HG02763 (cell line): ENCODE data around the gene ANKRD2.
"Not testable (repeated sequence)": the region's sequence is repeated elsewhere in the genome, so short reads cannot be mapped to it uniquely, and the experiment has no call there.

ENCODE experiments used
- ATAC-seq: cut with Tn5 transposase; IDR thresholded peaks from one replicate; pipeline ENCODE4 v1.9.1; 2021; ENCODE audit warnings: mild to moderate bottlenecking, moderate library complexity; ENCODE audit not compliant: unreplicated experiment

ANKRD2 gene

DNA sequence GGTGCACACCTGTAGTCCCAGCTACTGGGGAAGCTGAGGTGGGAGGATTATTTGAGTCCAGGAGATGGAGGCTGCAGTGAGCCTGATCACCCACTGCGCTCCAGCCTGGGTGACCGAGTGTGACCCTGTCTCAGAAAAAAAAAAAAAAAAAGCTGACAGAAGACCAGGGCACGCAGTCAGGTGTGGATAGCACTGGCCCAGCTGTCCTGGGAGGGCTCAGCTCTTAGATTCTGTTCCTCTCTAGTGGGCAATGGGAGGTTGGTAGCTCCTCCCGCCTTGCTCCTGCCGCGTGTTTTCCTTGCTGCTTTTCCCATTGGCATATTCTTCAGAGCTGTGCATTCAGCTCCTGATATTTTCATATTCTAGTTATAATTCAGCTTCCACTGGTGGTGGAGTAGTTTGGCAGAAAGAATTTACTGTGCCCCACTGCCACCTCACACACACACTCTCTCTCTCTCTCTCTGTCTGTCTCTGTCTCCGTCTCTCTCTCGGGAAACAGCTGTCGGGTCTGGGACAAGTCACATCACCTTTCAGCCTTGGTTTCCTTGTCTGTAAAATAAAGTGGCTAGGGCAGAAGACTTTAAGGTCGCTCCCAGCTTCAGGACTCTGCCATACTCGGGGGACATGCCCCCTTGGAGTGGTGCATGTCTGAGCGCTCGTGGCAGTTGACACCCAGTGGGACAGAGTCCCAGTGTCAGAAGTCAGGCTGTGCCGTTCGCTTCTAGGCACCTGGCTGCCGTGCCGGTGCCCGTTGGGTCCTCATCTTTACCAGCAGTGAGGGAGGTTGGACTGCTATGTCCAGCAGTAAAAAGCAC, 25.9 kb upstream of the ANKRD2 start:
- no peak for ATAC-seq

DNA sequence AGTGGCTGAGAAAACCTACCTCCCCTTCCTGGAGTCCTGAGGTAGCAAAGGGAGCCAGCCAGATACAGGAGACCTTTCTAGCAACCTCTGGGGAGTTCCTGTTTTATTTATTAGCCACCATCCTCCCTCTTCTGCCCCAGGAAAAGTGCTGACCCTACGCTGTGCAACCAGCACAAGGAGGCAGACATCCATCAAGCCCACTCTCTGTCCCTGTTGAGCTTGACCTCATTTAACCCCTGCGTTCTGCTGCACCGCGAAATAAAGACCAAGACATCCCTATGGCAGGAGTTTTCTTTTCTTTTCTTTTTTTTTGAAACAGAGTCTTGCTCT, 25.3 kb upstream of the ANKRD2 start:
- ATAC-seq = no peak

GRCh38 chr10:97547962-97548361, 24.6 kb upstream of the ANKRD2 start:
- ATAC-seq = no peak

DNA sequence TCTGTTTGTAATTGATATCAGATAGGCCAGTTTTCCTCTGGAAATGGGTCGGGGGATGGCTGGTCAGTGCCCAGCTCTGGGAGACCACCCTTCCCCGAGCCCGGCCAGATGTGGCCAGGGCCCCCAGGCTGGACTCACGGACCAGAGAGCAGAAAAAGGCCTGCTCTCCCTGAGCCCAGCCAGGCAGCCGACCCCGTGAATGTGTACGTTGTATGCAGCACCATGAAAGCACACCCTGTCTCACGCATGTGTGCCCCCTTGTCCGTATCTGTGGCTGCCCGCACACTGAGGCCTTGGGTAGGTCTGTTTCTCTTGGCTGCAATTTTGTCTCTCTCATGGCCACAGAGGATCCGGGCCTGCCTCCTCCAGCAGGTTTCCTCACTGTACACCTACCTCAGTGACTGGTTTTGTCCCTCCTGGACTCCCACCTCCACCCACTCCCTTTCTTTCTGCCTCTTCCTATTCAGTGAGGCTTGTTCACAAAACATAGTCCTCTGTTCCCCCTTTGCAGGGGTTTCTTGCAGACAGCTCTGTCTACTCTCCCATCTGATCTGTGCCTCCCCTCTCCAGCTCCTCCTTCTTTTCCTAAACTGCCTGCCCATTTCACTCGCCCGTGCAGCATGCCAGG, 23.6 kb upstream of the ANKRD2 start:
- no peak for ATAC-seq

GRCh38 chr10:97549587-97550322, 22.8 kb upstream of the ANKRD2 start:
- ATAC-seq = no peak

DNA sequence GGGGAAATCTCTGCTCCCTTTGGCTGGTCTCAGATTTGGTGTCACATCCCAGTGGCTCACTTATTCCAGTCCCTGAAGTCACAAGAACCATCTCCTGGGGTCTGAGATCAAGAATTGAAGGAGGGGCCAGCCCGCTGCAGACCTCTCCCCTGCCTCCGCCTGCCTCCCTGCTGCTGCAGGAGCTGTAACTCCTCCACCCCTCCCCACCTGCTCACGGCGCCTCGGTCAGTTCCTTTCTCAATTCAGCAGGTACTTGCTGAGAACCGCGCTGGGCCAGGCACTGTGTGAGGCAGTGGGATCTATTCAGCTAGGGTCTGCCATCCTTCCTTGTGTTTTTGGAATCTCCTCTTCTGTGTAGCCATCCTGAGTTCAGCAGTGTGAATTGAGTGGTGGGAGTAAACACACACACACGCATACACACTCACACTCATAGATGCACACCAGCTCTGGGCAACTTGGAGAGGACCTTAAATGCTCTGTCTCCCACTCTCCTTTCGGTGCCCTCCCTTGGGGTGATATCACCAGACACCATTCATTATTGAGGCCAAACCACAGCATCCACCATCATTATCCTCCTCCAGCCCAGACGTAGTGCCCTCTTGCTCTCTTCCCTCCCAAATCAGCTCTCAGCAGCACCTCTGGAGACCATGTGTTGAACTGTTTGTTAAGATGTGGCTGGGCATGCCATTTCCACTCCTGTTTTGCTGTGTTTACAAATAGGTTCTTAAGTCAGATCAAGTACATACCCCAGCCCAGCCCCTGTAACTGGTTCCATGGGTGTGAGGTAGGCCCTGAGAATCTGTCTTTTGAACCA, 22.0 kb upstream of the ANKRD2 start:
- no peak for ATAC-seq

- no peak for ATAC-seq
These were observed 21.3 kb upstream of the ANKRD2 start for GRCh38 chr10:97551271-97551670.

DNA sequence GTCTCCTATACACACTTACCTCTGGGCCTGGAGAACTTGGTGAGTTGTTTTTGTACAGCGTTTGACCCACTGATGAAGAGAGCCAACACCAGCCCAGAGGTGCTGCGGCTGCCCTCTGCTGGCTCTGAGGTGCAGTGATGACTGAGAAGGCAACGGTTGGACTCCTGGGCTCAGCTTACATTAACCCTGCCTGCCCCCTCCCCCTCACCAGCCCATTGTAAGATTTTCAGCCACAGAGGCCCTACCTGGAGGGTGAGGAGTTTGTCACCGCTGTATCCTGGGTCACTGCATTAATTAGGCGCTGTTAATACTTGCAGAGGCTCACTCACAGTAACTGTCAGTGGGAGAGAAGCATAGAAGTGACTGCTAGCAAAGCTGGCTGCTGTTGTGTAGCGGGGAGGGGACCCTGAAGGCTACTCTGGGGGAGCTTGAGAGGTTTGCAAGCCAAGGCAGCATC, 19.0 kb upstream of the ANKRD2 start:
- no peak for ATAC-seq

- not testable (repeated sequence) for ATAC-seq
These were observed 18.2 kb upstream of the ANKRD2 start for GRCh38 chr10:97554336-97554735.

GRCh38 chr10:97555541-97555940, 17.0 kb upstream of the ANKRD2 start:
- ATAC-seq = not testable (repeated sequence)

DNA sequence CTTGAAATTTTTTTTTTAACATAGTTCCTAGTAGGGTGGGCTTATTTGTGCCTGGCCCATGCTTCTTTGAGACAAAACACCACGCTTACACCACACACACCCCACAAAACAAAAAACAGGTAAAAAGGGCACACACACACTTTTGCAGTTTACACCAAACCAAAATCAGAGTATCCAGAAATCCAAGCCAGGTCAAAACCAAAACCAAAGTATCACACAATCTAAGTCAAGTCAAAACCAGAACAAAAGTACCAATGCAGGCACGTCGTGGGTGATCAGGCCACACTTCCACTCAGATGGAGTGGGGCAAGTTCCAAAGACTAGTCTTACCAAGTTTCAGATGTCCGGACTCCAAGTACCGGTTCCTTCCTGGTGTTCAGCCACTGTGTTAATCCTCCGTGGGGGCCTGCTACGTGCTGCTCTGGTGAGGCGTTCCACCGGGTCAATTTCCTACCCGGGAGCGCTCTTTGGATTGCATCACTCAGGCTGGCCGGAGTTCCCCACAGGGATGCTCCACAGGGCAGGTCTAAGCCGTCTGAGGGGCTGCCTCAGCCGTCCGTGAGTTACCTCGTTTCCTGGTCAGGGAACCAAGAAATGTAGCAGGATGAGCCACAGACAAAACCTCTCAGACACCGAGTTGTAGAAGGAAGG, 11.7 kb upstream of the ANKRD2 start:
- not testable (repeated sequence) for ATAC-seq

DNA sequence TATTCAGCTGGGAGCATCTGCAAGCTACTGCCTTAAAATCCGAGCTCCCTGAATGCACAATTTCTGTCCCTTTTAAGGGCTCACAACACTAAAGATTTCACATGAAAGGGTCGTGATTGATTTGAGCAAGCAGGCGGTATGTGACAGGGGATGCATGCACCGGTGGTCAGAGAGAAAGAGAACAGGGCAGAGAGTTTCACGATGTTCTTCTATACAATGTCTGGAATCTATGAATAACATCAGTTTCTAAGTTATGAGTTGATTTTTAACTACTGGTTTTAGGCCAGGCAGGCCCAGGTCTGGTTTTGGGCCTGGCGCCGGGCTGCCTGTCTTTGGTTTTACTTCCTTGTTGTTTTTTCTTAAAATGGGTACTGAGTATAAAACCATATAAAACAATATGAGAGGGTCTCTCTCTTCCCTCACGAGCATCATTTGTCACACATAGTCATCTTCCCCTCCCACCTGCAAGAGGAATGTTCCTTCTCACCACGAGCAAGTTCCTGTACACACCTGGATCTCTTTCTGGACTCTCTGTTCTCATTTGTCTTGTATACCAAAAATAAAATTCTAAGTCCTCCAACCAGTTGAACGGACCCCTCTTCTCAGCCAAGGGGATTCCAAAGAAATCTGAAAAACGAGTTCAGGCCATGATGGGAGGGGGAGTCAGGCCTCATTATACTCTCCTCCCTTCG, 11.0 kb upstream of the ANKRD2 start:
- not testable (repeated sequence) for ATAC-seq

DNA sequence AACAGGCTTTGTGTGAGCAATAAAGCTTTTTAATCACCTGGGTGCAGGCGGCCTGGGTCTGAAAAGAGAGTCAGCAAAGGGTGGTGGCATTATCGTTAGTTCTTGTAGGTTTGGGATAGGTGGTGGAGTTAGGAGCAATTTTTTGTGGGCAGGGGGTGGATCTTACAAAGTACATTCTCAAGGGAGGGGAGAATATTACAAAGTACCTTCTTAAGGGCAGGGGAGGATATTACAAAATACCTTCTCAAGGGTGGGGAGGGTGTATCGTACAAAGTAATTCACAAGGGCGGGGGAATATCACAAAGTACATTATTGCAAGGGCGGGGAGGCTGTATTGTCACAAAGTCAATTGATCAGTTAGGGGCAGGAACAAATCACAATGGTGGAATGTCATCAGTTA, 10.2 kb upstream of the ANKRD2 start:
- not testable (repeated sequence) for ATAC-seq

DNA sequence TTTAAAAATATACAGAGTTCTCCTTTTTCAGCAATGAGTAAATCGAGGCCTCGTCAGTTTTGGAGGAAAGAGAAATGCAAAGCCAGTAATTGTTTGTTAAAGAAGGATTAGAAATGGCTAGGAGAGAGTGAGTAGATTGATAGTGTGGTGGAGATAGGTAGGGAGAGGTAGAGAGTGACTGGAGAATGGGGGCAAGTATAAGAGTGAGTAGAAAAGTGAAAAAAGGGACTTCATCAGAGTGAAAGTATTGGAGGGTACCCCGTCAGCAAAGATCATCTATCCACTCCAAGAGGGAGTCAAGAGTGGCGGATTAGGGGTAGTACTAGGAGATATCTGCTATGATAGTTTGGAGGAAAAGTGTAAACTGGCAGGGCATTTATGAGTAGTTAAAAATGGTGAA, 9.2 kb upstream of the ANKRD2 start:
- no peak for ATAC-seq

- ATAC-seq = no peak
These were observed 7.8 kb upstream of the ANKRD2 start for GRCh38 chr10:97564776-97565175.

DNA sequence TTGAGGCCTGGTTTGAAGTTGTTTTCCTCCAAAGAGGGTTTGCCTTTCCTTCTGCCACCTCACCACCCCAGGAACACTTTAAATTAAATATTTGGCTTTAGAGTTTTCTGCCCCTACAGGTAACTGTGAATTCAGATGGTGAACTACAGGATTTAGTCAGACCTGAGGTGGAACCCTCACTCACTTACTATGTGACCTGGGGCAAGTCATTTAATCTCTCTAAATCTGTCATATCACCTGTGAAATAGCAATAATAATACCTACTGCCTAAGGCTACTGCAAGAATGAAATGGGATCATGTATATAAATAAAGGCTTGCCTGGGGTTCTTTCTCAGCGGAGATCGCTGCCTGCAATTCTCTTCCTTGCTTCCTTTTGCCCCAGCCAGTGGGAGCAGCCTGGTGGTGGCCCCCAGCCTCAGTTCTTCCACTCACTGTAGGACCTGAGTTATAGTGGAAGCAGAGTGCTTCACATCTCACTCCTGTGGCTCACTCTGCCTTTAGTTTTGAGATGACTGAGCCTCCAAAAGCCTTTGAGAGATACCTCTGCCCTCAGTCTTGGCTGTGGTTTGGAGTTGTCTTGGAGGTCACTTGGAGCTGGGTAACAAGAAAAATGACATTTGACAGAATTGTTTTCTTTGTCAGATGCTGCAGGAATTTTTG, 6.1 kb upstream of the ANKRD2 start:
- no peak for ATAC-seq

DNA sequence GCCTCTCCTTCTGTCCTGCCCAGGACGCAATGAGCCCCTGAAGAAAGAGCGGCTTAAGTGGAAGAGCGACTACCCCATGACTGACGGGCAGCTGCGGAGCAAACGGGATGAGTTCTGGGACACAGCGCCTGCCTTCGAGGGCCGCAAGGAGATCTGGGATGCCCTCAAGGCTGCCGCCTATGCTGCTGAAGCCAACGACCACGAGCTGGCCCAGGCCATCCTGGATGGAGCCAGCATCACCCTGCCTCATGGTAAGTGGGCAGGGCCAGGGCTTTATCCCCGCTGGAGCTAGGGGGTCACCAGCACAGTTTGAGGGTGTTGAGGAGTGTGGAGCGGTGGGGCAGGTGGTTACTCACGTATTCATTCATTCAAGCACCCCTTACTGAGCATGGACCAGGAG, 4.7 kb upstream of the ANKRD2 start:
- ATAC-seq = no peak

- no peak for ATAC-seq
These were observed 2.3 kb upstream of the ANKRD2 start for GRCh38 chr10:97570146-97570788.
